HCEC 1CT (cell line): ENCODE measurements around the gene SLC36A3.
"Not testable (repeated sequence)": the region's sequence is repeated elsewhere in the genome, so short reads cannot be mapped to it uniquely, and the experiment has no call there.

ENCODE experiments used
- DNase-seq: peaks from one replicate; pipeline ENCODE4 v3.0.0-alpha.2; 2017

The SLC36A3 gene

GRCh38 chr5:151303666-151304065, at the start of gene SLC36A3:
SLC36A3 (minus strand) TSS chr5:151303766; CDS start chr5:151303354, 412 bp downstream.
- DNase-seq = no peak

GRCh38 chr5:151351671-151352070, 48.1 kb upstream of the SLC36A3 start:
- DNase-seq = no peak

- DNase-seq = no peak
Measured at GRCh38 chr5:151348789-151349188, 45.2 kb upstream of the SLC36A3 start.

- DNase-seq = no peak
Measured at GRCh38 chr5:151347369-151347768, 43.8 kb upstream of the SLC36A3 start, which contains the start of gene SLC36A2. SLC36A2 (minus strand) TSS chr5:151347559; CDS start chr5:151347460, 99 bp downstream.

GRCh38 chr5:151345808-151346478, 42.4 kb upstream of the SLC36A3 start:
- peak; percentile 34 for DNase-seq

- no peak for DNase-seq
Measured at GRCh38 chr5:151345187-151345807, 41.7 kb upstream of the SLC36A3 start.

GRCh38 chr5:151344088-151344487, 40.5 kb upstream of the SLC36A3 start:
- DNase-seq = no peak

- DNase-seq = no peak
Measured at GRCh38 chr5:151340004-151340403, 36.4 kb upstream of the SLC36A3 start.

GRCh38 chr5:151338734-151339133, 35.2 kb upstream of the SLC36A3 start:
- no peak for DNase-seq

GRCh38 chr5:151332857-151333256, 29.3 kb upstream of the SLC36A3 start:
- DNase-seq = no peak

GRCh38 chr5:151328734-151329133, 25.2 kb upstream of the SLC36A3 start:
- DNase-seq = no peak

GRCh38 chr5:151327585-151327984, 24.0 kb upstream of the SLC36A3 start:
- no peak for DNase-seq

GRCh38 chr5:151326266-151326665, 22.7 kb upstream of the SLC36A3 start:
- no peak for DNase-seq

GRCh38 chr5:151320481-151320880, 16.9 kb upstream of the SLC36A3 start:
- DNase-seq = no peak

- peak; percentile 21 for DNase-seq
Measured at GRCh38 chr5:151318850-151319732, 15.5 kb upstream of the SLC36A3 start.

- no peak for DNase-seq
Measured at GRCh38 chr5:151317871-151318270, 14.3 kb upstream of the SLC36A3 start.

GRCh38 chr5:151315998-151316597, 12.5 kb upstream of the SLC36A3 start:
- peak; percentile 57 for DNase-seq

GRCh38 chr5:151313357-151313756, 9.8 kb upstream of the SLC36A3 start:
- DNase-seq = no peak

GRCh38 chr5:151312756-151313324, 9.3 kb upstream of the SLC36A3 start:
- DNase-seq = no peak

- DNase-seq = no peak
Measured at GRCh38 chr5:151310932-151311331, 7.4 kb upstream of the SLC36A3 start.

- not testable (repeated sequence) for DNase-seq
Measured at GRCh38 chr5:151309821-151310220, 6.3 kb upstream of the SLC36A3 start.

- not testable (repeated sequence) for DNase-seq
Measured at GRCh38 chr5:151309266-151309665, 5.7 kb upstream of the SLC36A3 start.
